ENCODE results near the gene ASIC2. TPM values are rescaled to one million over a fixed set of nuclear protein-coding genes. Genes with fewer than 3 reads are reported as not detected.

ASIC2 gene
- total and polyA plus RNA-seq, 7 donors: 0.01 TPM; not detected in 6

DNA sequence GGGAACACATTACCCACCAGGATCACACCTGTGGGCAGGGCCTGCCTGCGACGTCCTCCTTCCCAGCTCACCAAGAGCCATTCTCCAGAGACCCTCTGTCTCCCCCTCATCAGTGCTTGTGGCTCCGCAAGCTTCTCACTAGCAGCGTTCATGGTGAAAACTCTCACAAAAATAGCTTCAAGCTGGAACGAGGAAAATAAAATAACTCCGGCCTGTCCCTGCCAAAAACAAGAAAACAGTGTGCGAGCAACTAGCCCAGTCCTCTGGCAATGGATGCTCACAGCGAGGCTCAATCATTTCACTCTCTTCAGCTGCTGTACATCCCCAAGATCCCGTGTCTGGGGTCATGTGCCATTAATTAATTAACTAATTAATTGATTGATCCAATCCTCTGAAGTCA is 283.5 kb downstream of the ASIC2 start:
- ATAC-seq (no peak), DNase-seq (no peak)
- Histone ChIP-seq H3K36me3 (ENCODE audit: insufficient read depth in 1 of 2, low read depth in 1 of 2) (no peaks in the 10 kb centered on the region), H3K27ac (no peak overlapping the region), H3K9me3 (no peaks in the 10 kb centered on the region), H3K4me3 (no peak overlapping the region), H3K27me3 (ENCODE audit: insufficient read depth in 3 of 3, low read length in 2 of 3) (peaks cover 0 to 3% (median 0%) of the 10 kb centered on the region in 3 donors), H3K4me1 (no peaks in the 10 kb centered on the region)
- 78 to 85% (median 78%) methylated on average over 9 of the region's 9 CpGs for WGBS, 3 donors
- intact Hi-C loops (cut with DNase I): loop anchor here in 1 of 2 donors (10.0 kb wide), 1 partner anchor 65 kb away; no protein-coding TSS in a partner anchor
- TF ChIP-seq, protein P1, sequence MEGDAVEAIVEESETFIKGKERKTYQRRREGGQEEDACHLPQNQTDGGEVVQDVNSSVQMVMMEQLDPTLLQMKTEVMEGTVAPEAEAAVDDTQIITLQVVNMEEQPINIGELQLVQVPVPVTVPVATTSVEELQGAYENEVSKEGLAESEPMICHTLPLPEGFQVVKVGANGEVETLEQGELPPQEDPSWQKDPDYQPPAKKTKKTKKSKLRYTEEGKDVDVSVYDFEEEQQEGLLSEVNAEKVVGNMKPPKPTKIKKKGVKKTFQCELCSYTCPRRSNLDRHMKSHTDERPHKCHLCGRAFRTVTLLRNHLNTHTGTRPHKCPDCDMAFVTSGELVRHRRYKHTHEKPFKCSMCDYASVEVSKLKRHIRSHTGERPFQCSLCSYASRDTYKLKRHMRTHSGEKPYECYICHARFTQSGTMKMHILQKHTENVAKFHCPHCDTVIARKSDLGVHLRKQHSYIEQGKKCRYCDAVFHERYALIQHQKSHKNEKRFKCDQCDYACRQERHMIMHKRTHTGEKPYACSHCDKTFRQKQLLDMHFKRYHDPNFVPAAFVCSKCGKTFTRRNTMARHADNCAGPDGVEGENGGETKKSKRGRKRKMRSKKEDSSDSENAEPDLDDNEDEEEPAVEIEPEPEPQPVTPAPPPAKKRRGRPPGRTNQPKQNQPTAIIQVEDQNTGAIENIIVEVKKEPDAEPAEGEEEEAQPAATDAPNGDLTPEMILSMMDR (IDR thresholded peaks at IDR 0.05): no peak

DNA sequence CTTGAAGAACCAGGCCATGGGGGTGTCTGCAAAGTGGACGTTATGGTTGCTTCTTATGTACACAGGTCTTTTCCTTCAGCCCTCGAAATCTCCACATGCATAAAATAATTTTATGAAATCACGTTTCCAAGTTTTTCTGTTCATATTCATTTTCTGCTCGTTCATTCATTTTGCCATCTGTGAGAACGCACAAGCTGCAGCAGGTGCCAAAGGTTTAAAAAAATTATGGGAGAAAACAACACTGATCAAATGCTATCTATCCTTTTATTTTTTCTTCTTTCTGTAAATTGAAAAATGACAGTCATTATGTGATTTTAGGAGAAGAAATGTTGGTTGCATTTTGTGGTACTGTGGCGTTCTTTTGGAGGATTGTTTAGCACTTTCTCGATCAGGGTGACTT is 285.9 kb downstream of the ASIC2 start:
- no peak overlapping the region for H3K27ac ChIP-seq
- H3K27me3 ChIP-seq (ENCODE audit: insufficient read depth in 3 of 3, low read length in 2 of 3): no peaks in the 10 kb centered on the region
- TF ChIP-seq, protein P1 (IDR thresholded peaks at IDR 0.05): no peak
- WGBS, 3 donors: 64 to 72% (median 66%) methylated on average over 7 of the region's 7 CpGs
- no peaks in the 10 kb centered on the region for H3K36me3 ChIP-seq (ENCODE audit: insufficient read depth in 1 of 2, low read depth in 1 of 2)
- intact Hi-C loops (cut with DNase I): loop anchor here in 1 of 2 donors (10.0 kb wide), 1 partner anchor 62 kb away; no protein-coding TSS in a partner anchor
- no peaks in the 10 kb centered on the region for H3K4me1 ChIP-seq
- ATAC-seq (no peak), DNase-seq (no peak)
- no peak overlapping the region for H3K4me3 ChIP-seq
- no peaks in the 10 kb centered on the region for H3K9me3 ChIP-seq

DNA sequence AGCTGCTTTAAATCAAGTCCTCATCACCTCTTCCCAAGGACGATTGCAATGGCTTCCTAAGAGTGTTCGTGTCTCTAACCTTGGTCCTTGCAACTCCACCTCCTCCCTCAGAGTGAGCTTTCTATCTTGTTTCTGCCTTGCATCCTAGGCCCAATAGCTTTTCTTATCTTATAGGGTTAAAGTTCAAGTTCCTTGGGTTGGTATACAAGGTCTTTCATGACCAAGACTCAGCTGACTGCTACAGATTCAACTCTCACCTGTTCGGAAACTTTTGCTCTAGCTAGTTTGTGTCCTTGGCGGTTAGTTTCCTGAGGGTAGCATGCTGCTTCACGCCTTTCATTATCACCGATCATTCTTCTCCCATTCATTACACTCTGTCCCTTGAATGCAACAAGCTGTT is 290.8 kb downstream of the ASIC2 start:
- no peak overlapping the region for H3K4me3 ChIP-seq
- no peaks in the 10 kb centered on the region for H3K36me3 ChIP-seq (ENCODE audit: insufficient read depth in 1 of 2, low read depth in 1 of 2)
- no peaks in the 10 kb centered on the region for H3K9me3 ChIP-seq
- 77 to 79% (median 78%) methylated on average over 6 of the region's 6 CpGs for WGBS, 3 donors
- TF ChIP-seq, protein P1 (IDR thresholded peaks at IDR 0.05): no peak
- H3K4me1 ChIP-seq: no peaks in the 10 kb centered on the region
- no peak overlapping the region for H3K27ac ChIP-seq
- ATAC-seq (no peak), DNase-seq (no peak)
- intact Hi-C loops (cut with DNase I): loop anchor here in 1 of 2 donors (10.0 kb wide), 1 partner anchor 57 kb away; no protein-coding TSS in a partner anchor
- peaks cover 0 to 12% (median 3%) of the 10 kb centered on the region in 3 donors for H3K27me3 ChIP-seq (ENCODE audit: insufficient read depth in 3 of 3, low read length in 2 of 3)

DNA sequence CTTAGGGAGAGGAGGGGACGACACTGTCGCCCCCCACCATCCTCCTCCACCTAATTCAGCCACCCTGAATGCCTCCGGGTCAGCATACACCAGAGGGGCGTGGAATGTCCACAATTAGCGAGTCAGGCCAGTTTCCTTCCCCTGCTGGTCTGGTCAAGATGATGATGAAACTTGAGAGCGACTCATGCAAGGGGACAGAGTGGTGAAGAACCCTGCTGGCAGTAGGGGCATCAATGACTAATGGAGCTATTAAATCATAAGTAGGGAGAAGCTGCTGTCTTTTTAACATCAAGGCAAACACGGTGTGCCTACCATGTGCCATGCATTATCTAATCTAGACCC is 294.2 kb downstream of the ASIC2 start:
- H3K4me3 ChIP-seq: no peak overlapping the region
- H3K36me3 ChIP-seq (ENCODE audit: insufficient read depth in 1 of 2, low read depth in 1 of 2): no peaks in the 10 kb centered on the region
- intact Hi-C loops (cut with DNase I): loop anchor here (2.0 to 5.0 kb wide), 2 partner anchors 214 to 217 kb away; no protein-coding TSS in a partner anchor
- no peak for DNase-seq
- TF ChIP-seq, protein P1 (IDR thresholded peaks at IDR 0.05): no peak
- peaks cover 0 to 12% (median 11%) of the 10 kb centered on the region in 3 donors for H3K27me3 ChIP-seq (ENCODE audit: insufficient read depth in 3 of 3, low read length in 2 of 3)
- no peaks in the 10 kb centered on the region for H3K9me3 ChIP-seq
- 34 to 44% (median 35%) methylated on average over 7 of the region's 7 CpGs for WGBS, 3 donors
- H3K27ac ChIP-seq: no peak overlapping the region
- no peaks in the 10 kb centered on the region for H3K4me1 ChIP-seq
- ATAC-seq: peak in 1 of 4 donors; percentile 10
